Measurements from ENCODE around the gene CHST9.

CHST9 gene

GRCh38 chr18:27185897-27186296, 789 bp upstream of the CHST9 start:
- H3K4me3 ChIP-seq (ENCODE audit: low read length), result no peak overlapping the region
- TF ChIP-seq CTCF (conservative IDR thresholded peaks at IDR 0.05; ENCODE audit: low read length), result no peak
- DNase-seq (ENCODE audit: low read depth), result no peak

GRCh38 chr18:27184115-27185024, 738 bp downstream of the CHST9 start:
- TF ChIP-seq CTCF (conservative IDR thresholded peaks at IDR 0.05; ENCODE audit: low read length), result no peak
- no peak for DNase-seq (ENCODE audit: low read depth)
- no peak overlapping the region for H3K4me3 ChIP-seq (ENCODE audit: low read length)

- TF ChIP-seq CTCF (conservative IDR thresholded peaks at IDR 0.05; ENCODE audit: low read length), result no peak
- H3K4me3 ChIP-seq (ENCODE audit: low read length), result no peak overlapping the region
- no peak for DNase-seq (ENCODE audit: low read depth)
Observed at GRCh38 chr18:27181726-27182125, 3.4 kb downstream of the CHST9 start.

- no peak overlapping the region for H3K4me3 ChIP-seq (ENCODE audit: low read length)
- no peak for TF ChIP-seq CTCF (conservative IDR thresholded peaks at IDR 0.05; ENCODE audit: low read length)
- no peak for DNase-seq (ENCODE audit: low read depth)
Observed at GRCh38 chr18:27178424-27178823, 6.7 kb downstream of the CHST9 start.

GRCh38 chr18:27175914-27176313, 9.2 kb downstream of the CHST9 start:
- TF ChIP-seq CTCF (conservative IDR thresholded peaks at IDR 0.05; ENCODE audit: low read length), result no peak
- H3K4me3 ChIP-seq (ENCODE audit: low read length), result no peak overlapping the region
- DNase-seq (ENCODE audit: low read depth), result no peak

GRCh38 chr18:27175245-27175644, 9.9 kb downstream of the CHST9 start:
- no peak overlapping the region for H3K4me3 ChIP-seq (ENCODE audit: low read length)
- DNase-seq (ENCODE audit: low read depth), result no peak
- no peak for TF ChIP-seq CTCF (conservative IDR thresholded peaks at IDR 0.05; ENCODE audit: low read length)

- DNase-seq (ENCODE audit: low read depth), result no peak
- no peak for TF ChIP-seq CTCF (conservative IDR thresholded peaks at IDR 0.05; ENCODE audit: low read length)
- H3K4me3 ChIP-seq (ENCODE audit: low read length), result no peak overlapping the region
Observed at GRCh38 chr18:27171993-27172392, 13.1 kb downstream of the CHST9 start.
